K562 (cell line): Measurements from ENCODE around the gene FAM184B. TPM values are rescaled to one million over a fixed set of nuclear protein-coding genes. Genes with fewer than 3 reads are reported as not detected.

Experiments used
- ARID1B ChIP-seq: fragments of 450-650 bp; IDR thresholded peaks from 2 replicates; pipeline ENCODE4 v1.6.1; 2016; ENCODE audit warnings: antibody characterized with exemption, mild to moderate bottlenecking, inconsistent platforms
- ATF1 ChIP-seq, 2 experiments: fragments of 450-650 bp in 1 of 2; IDR thresholded peaks; 2 replicates each; pipeline ENCODE4 v1.6.1; 2016; ENCODE audit warnings: missing compliant biosample characterization in 1 of 2, missing genetic modification characterization in 1 of 2
- BCL6 ChIP-seq: fragments of 250-450 bp; sonication (Bioruptor Pico); IDR thresholded peaks from 2 replicates; pipeline ENCODE4 v1.4.0; 2020
- CTCFL ChIP-seq: IDR thresholded peaks from 2 replicates; pipeline ENCODE4 v1.6.1; 2011; ENCODE audit warnings: borderline replicate concordance, low read depth, mild to moderate bottlenecking, moderate library complexity, low read length; ENCODE audit not compliant: insufficient read depth, poor library complexity, severe bottlenecking
- ETS2 ChIP-seq: IDR thresholded peaks from 2 replicates; pipeline ENCODE4 v1.6.1; 2016; ENCODE audit warnings: borderline replicate concordance, missing genetic modification characterization, mild to moderate bottlenecking, moderate library complexity, missing compliant biosample characterization; ENCODE audit not compliant: poor library complexity, severe bottlenecking
- KLF13 ChIP-seq: fragments of 450-650 bp; IDR thresholded peaks from 2 replicates; pipeline ENCODE4 v1.6.1; 2016; ENCODE audit warnings: missing genetic modification characterization, low read depth, mild to moderate bottlenecking, missing compliant biosample characterization, moderate library complexity, borderline replicate concordance
- MAX ChIP-seq: sonication (generic); formaldehyde crosslinking; IDR thresholded peaks from 2 replicates; pipeline ENCODE4 v1.9.0; 2022; ENCODE audit warnings: mild to moderate bottlenecking, missing genetic modification reagents
- NFXL1 ChIP-seq: fragments of 450-650 bp; formaldehyde crosslinking; IDR thresholded peaks from 2 replicates; pipeline ENCODE4 v1.4.0; 2021; ENCODE audit warnings: mild to moderate bottlenecking
- PTBP1 ChIP-seq: fragments of 200-400 bp; formaldehyde crosslinking; IDR thresholded peaks from 2 replicates; pipeline ENCODE4 v1.6.1; 2017; ENCODE audit warnings: low read depth, low read length
- SIN3A ChIP-seq, 2 experiments: fragments of 150-350 bp in 1 of 2; IDR thresholded peaks; 2 replicates each; pipeline ENCODE4 v1.6.1; 2011 to 2016; ENCODE audit warnings: borderline replicate concordance in 2 of 2, low read depth in 2 of 2, low read length in 2 of 2, mild to moderate bottlenecking in 2 of 2, moderate library complexity in 2 of 2; ENCODE audit not compliant: control insufficient read depth in 1 of 2
- TCFL5 ChIP-seq: fragments of 250-450 bp; sonication (Bioruptor Pico); conservative IDR thresholded peaks from 2 replicates; pipeline ENCODE4 v1.6.1; 2021; ENCODE audit warnings: mild to moderate bottlenecking, moderate library complexity, matching md5 sums
- ZNF778 ChIP-seq: fragments of 450-650 bp; formaldehyde crosslinking; IDR thresholded peaks from 2 replicates; pipeline ENCODE4 v1.4.0; 2020; ENCODE audit warnings: mild to moderate bottlenecking, moderate library complexity
- ZSCAN32 ChIP-seq: fragments of 450-650 bp; formaldehyde crosslinking; IDR thresholded peaks from 2 replicates; pipeline ENCODE4 v1.4.0; 2020; ENCODE audit warnings: mild to moderate bottlenecking, moderate library complexity
- ZZZ3 ChIP-seq: fragments of 450-650 bp; IDR thresholded peaks from 2 replicates; pipeline ENCODE4 v1.6.1; 2016; ENCODE audit warnings: antibody characterized with exemption, mild to moderate bottlenecking, moderate library complexity
- polyA plus RNA-seq, 8 experiments: library from polyadenylated mRNA; depleted of rRNA in 4 of 8; stranded (reverse) in 5 of 8; unstranded in 3 of 8; fragments of >200 nt; fragmentation: Nextera tagmentation in 2 of 8; fragmentation: Illumina TruSeq in 1 of 8; extraction: Ambion mirVana in 2 of 8; extraction: Trizol in 1 of 8; gene quantifications; 2 replicates each; pipeline versions ENCODE4 v1.2.1 to v1.2.3, GENCODE V29; 2011 to 2014; ENCODE audit warnings: inconsistent platforms in 1 of 8, missing spikeins in 1 of 8
- total RNA-seq, 7 experiments: library from RNA; depleted of rRNA in 6 of 7; stranded (reverse); fragments of >200 nt in 6 of 7; fragmentation: Illumina TruSeq in 2 of 7; extraction: Trizol in 2 of 7; gene quantifications; 2 replicates each; pipeline versions ENCODE4 v1.2.1 to v1.2.3, GENCODE V29; 2011 to 2021; ENCODE audit warnings: low replicate concordance in 1 of 7
- TF ChIP-seq, protein P1 (sequence below): fragments of 450-650 bp; formaldehyde crosslinking; IDR thresholded peaks from 2 replicates; pipeline ENCODE4 v1.4.0; 2020; ENCODE audit warnings: mild to moderate bottlenecking, moderate library complexity
- TF ChIP-seq, protein P2 (sequence below), 2 experiments: IDR thresholded peaks; 2 replicates each; pipeline ENCODE4 v1.6.1; 2011; ENCODE audit warnings: borderline replicate concordance in 1 of 2, control low read depth in 1 of 2, low read depth in 1 of 2, low read length in 1 of 2, mild to moderate bottlenecking in 1 of 2, mixed read lengths in 1 of 2, moderate library complexity in 1 of 2; ENCODE audit not compliant: insufficient read depth in 1 of 2, insufficient read length in 1 of 2, poor library complexity in 1 of 2, severe bottlenecking in 1 of 2; ENCODE audit errors: extremely low read depth in 1 of 2
- TF ChIP-seq, protein P3 (sequence below): fragments of 250-450 bp; sonication (Bioruptor Pico); IDR thresholded peaks from 2 replicates; pipeline ENCODE4 v1.4.0; 2020; ENCODE audit warnings: mild to moderate bottlenecking, moderate library complexity
- TF ChIP-seq, protein P4 (sequence below): fragments of 150-350 bp; conservative IDR thresholded peaks from 2 replicates; pipeline ENCODE4 v1.6.1; 2014; ENCODE audit warnings: low read length

Gene FAM184B
- total and polyA plus RNA-seq, 9 of the 15 experiments (the other 6 are each of a cell fraction or from before 2014, with no cell fraction given): not detected

GRCh38 chr4:17670423-17670822 lies 111.0 kb downstream of the FAM184B start (continued):
- no peak for TF ChIP-seq SIN3A (IDR thresholded peaks at IDR 0.05; ENCODE audit: borderline replicate concordance in 2 of 2, control insufficient read depth in 1 of 2, low read depth in 2 of 2, low read length in 2 of 2)
- no peak for TF ChIP-seq PTBP1
- TF ChIP-seq ZZZ3: no peak
- TF ChIP-seq ETS2 (tag): no peak
- no peak for TF ChIP-seq MAX
- no peak for TF ChIP-seq KLF13 (tag)
- no peak for TF ChIP-seq NFXL1 (CRISPR knock-in tag)
- TF ChIP-seq ZNF778 (CRISPR knock-in tag): no peak
- TF ChIP-seq, protein P1, sequence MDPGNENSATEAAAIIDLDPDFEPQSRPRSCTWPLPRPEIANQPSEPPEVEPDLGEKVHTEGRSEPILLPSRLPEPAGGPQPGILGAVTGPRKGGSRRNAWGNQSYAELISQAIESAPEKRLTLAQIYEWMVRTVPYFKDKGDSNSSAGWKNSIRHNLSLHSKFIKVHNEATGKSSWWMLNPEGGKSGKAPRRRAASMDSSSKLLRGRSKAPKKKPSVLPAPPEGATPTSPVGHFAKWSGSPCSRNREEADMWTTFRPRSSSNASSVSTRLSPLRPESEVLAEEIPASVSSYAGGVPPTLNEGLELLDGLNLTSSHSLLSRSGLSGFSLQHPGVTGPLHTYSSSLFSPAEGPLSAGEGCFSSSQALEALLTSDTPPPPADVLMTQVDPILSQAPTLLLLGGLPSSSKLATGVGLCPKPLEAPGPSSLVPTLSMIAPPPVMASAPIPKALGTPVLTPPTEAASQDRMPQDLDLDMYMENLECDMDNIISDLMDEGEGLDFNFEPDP: no peak
- no peak for TF ChIP-seq BCL6 (CRISPR knock-in tag)
- TF ChIP-seq CTCFL: no peak
- TF ChIP-seq, protein P2, sequence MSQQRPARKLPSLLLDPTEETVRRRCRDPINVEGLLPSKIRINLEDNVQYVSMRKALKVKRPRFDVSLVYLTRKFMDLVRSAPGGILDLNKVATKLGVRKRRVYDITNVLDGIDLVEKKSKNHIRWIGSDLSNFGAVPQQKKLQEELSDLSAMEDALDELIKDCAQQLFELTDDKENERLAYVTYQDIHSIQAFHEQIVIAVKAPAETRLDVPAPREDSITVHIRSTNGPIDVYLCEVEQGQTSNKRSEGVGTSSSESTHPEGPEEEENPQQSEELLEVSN (IDR thresholded peaks at IDR 0.05; ENCODE audit: borderline replicate concordance in 1 of 2, extremely low read depth in 1 of 2, insufficient read depth in 1 of 2, insufficient read length in 1 of 2, low read depth in 1 of 2, low read length in 1 of 2, poor library complexity in 1 of 2, severe bottlenecking in 1 of 2): no peak
- TF ChIP-seq ARID1B: peak; percentile 98
- no peak for TF ChIP-seq TCFL5 (CRISPR knock-in tag)
- no peak for TF ChIP-seq ATF1 (CRISPR knock-in tag; IDR thresholded peaks at IDR 0.05)
- no peak for TF ChIP-seq ATF1 (tag; IDR thresholded peaks at IDR 0.05)
- TF ChIP-seq ZSCAN32 (CRISPR knock-in tag): no peak
- TF ChIP-seq, protein P3, sequence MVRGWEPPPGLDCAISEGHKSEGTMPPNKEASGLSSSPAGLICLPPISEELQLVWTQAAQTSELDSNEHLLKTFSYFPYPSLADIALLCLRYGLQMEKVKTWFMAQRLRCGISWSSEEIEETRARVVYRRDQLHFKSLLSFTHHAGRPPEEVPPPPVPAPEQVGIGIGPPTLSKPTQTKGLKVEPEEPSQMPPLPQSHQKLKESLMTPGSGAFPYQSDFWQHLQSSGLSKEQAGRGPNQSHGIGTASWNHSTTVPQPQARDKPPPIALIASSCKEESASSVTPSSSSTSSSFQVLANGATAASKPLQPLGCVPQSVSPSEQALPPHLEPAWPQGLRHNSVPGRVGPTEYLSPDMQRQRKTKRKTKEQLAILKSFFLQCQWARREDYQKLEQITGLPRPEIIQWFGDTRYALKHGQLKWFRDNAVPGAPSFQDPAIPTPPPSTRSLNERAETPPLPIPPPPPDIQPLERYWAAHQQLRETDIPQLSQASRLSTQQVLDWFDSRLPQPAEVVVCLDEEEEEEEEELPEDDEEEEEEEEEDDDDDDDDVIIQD (CRISPR knock-in tag): no peak
- TF ChIP-seq, protein P4, sequence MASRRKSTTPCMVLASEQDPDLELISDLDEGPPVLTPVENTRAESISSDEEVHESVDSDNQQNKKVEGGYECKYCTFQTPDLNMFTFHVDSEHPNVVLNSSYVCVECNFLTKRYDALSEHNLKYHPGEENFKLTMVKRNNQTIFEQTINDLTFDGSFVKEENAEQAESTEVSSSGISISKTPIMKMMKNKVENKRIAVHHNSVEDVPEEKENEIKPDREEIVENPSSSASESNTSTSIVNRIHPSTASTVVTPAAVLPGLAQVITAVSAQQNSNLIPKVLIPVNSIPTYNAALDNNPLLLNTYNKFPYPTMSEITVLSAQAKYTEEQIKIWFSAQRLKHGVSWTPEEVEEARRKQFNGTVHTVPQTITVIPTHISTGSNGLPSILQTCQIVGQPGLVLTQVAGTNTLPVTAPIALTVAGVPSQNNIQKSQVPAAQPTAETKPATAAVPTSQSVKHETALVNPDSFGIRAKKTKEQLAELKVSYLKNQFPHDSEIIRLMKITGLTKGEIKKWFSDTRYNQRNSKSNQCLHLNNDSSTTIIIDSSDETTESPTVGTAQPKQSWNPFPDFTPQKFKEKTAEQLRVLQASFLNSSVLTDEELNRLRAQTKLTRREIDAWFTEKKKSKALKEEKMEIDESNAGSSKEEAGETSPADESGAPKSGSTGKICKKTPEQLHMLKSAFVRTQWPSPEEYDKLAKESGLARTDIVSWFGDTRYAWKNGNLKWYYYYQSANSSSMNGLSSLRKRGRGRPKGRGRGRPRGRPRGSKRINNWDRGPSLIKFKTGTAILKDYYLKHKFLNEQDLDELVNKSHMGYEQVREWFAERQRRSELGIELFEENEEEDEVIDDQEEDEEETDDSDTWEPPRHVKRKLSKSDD: no peak
